Chondrocyte (in vitro differentiated cells): ENCODE results near the gene ACOXL. TPM values are rescaled to one million over a fixed set of nuclear protein-coding genes. Genes with fewer than 3 reads are reported as not detected.

Source experiments
- DNase-seq: peaks from one replicate; pipeline ENCODE4 v3.0.0; 2021; ENCODE audit warnings: mixed read lengths, low spot score
- H3K27ac Mint-ChIP-seq: one replicate; pipeline ENCODE4 v1.8.0; 2021; ENCODE audit warnings: mild to moderate bottlenecking, moderate library complexity, mixed read lengths; ENCODE audit not compliant: unreplicated experiment
- H3K27me3 Mint-ChIP-seq: 2 replicates; pipeline ENCODE4 v1.8.0; 2021; ENCODE audit warnings: low read depth, mixed read lengths
- H3K36me3 Mint-ChIP-seq: 2 replicates; pipeline ENCODE4 v1.8.0; 2021; ENCODE audit warnings: low read depth, mixed read lengths
- H3K4me1 Mint-ChIP-seq: 2 replicates; pipeline ENCODE4 v1.8.0; 2021; ENCODE audit warnings: low read depth, mild to moderate bottlenecking, mixed read lengths
- H3K4me3 Mint-ChIP-seq: one replicate; pipeline ENCODE4 v1.8.0; 2021; ENCODE audit warnings: mild to moderate bottlenecking, moderate library complexity, mixed read lengths; ENCODE audit not compliant: unreplicated experiment
- H3K9me3 Mint-ChIP-seq: 2 replicates; pipeline ENCODE4 v1.8.0; 2021; ENCODE audit warnings: low read depth, mixed read lengths
- CTCF ChIP-seq: fragments of 200-600 bp; sonication (generic); IDR thresholded peaks from 2 replicates; pipeline ENCODE4 v1.5.0; 2021; ENCODE audit warnings: antibody characterized with exemption, mild to moderate bottlenecking, moderate library complexity
- total RNA-seq: library from RNA; stranded (reverse); gene quantifications from 3 replicates; pipeline ENCODE4 v1.2.1, GENCODE V29; 2021

ACOXL gene
- total RNA-seq, 1 donor from 2014 or later: not detected

GRCh38 chr2:110743600-110743999 is 11.2 kb downstream of the ACOXL start:
- no peak for DNase-seq
- no peak overlapping the region for H3K4me3 Mint-ChIP-seq
- H3K27ac Mint-ChIP-seq: no peak overlapping the region
- H3K4me1 Mint-ChIP-seq: no peaks in the 10 kb centered on the region
- H3K36me3 Mint-ChIP-seq: peaks cover 4% of the 10 kb centered on the region
- peaks cover 7% of the 10 kb centered on the region for H3K9me3 Mint-ChIP-seq
- TF ChIP-seq CTCF: no peak
- peaks cover 66% of the 10 kb centered on the region for H3K27me3 Mint-ChIP-seq

GRCh38 chr2:110744429-110744828 is 12.1 kb downstream of the ACOXL start:
- Mint-ChIP-seq H3K9me3 (no peaks in the 10 kb centered on the region), H3K36me3 (no peaks in the 10 kb centered on the region), H3K4me1 (no peaks in the 10 kb centered on the region), H3K27ac (no peak overlapping the region), H3K27me3 (peaks cover 67% of the 10 kb centered on the region), H3K4me3 (no peak overlapping the region)
- no peak for DNase-seq
- TF ChIP-seq CTCF: no peak

- Mint-ChIP-seq H3K4me3 (no peak overlapping the region), H3K27me3 (peaks cover 73% of the 10 kb centered on the region), H3K9me3 (no peaks in the 10 kb centered on the region), H3K4me1 (no peaks in the 10 kb centered on the region), H3K36me3 (no peaks in the 10 kb centered on the region), H3K27ac (no peak overlapping the region)
- TF ChIP-seq CTCF: no peak
- no peak for DNase-seq
These were observed 12.7 kb downstream of the ACOXL start for GRCh38 chr2:110745048-110745447.

- H3K36me3 Mint-ChIP-seq: no peaks in the 10 kb centered on the region
- H3K9me3 Mint-ChIP-seq: no peaks in the 10 kb centered on the region
- peaks cover 59% of the 10 kb centered on the region for H3K27me3 Mint-ChIP-seq
- DNase-seq: no peak
- no peak for TF ChIP-seq CTCF
- H3K27ac Mint-ChIP-seq: no peak overlapping the region
- no peaks in the 10 kb centered on the region for H3K4me1 Mint-ChIP-seq
- H3K4me3 Mint-ChIP-seq: no peak overlapping the region
These were observed 14.5 kb downstream of the ACOXL start for GRCh38 chr2:110746586-110747521.

GRCh38 chr2:110747522-110748488 is 15.4 kb downstream of the ACOXL start:
- TF ChIP-seq CTCF: no peak
- no peak for DNase-seq
- H3K27ac Mint-ChIP-seq: no peak overlapping the region
- no peaks in the 10 kb centered on the region for H3K9me3 Mint-ChIP-seq
- no peak overlapping the region for H3K4me3 Mint-ChIP-seq
- H3K27me3 Mint-ChIP-seq: peaks cover 53% of the 10 kb centered on the region
- H3K36me3 Mint-ChIP-seq: no peaks in the 10 kb centered on the region
- no peaks in the 10 kb centered on the region for H3K4me1 Mint-ChIP-seq
